Measurements from ENCODE around the gene MX2.

- TF ChIP-seq RAD21 (IDR thresholded peaks at IDR 0.05; ENCODE audit: low read length) (no peak), RFX5 (IDR thresholded peaks at IDR 0.05; ENCODE audit: low read depth, low read length) (no peak), CTCF (conservative IDR thresholded peaks at IDR 0.05; ENCODE audit: low read depth, low read length) (no peak), POLR2A (IDR thresholded peaks at IDR 0.05; ENCODE audit: low read depth, low read length) (no peak), RCOR1 (IDR thresholded peaks at IDR 0.05; ENCODE audit: insufficient replicate concordance, low read length) (no peak), NFE2L2 (IDR thresholded peaks at IDR 0.05; ENCODE audit: low read depth, low read length) (no peak), USF2 (IDR thresholded peaks at IDR 0.05; ENCODE audit: low read depth, low read length) (no peak)
Measured at GRCh38 chr21:41348434-41348833, 13.4 kb upstream of the MX2 start.
